PC-9 (cell line): ENCODE data around the gene CCDC43. TPM values are rescaled to one million over a fixed set of nuclear protein-coding genes. Genes with fewer than 3 reads are reported as not detected.

Experiments
- BruUV-seq: library from RNA; stranded (reverse); fragments of 400-500 nt; replicated peaks from 2 replicates; lab custom pipeline; 2021; lab: Mats Ljungman, UMichigan
- CTCF ChIA-PET: fragments of 300-600 bp; sonication (Branson Sonifier 250); formaldehyde crosslinking; loops from one replicate; lab custom pipeline; 2022; ENCODE audit warnings: antibody characterized with exemption; lab: Charles Lee
- POLR2A ChIA-PET: fragments of 300-600 bp; sonication (Branson Sonifier 250); formaldehyde crosslinking; loops from one replicate; lab custom pipeline; 2022; ENCODE audit warnings: antibody characterized with exemption; ENCODE audit not compliant: unreplicated experiment; lab: Charles Lee
- DNase-seq, 2 experiments: peaks; one replicate each; pipeline versions ENCODE4 v3.0.0 to v3.0.0-alpha.2; 2015 to 2022; ENCODE audit warnings: mixed read lengths in 1 of 2
- H2AFZ ChIP-seq: fragments of 200-600 bp; sonication (generic); 2 replicates; pipeline ENCODE4 v1.8.1; 2017; ENCODE audit warnings: antibody characterized with exemption
- H3F3A ChIP-seq: fragments of 200-600 bp; sonication (generic); 2 replicates; pipeline ENCODE4 v1.8.1; 2017; ENCODE audit warnings: antibody characterized with exemption, mild to moderate bottlenecking, low read depth; ENCODE audit not compliant: insufficient read depth
- H3K27ac ChIP-seq: fragments of 200-600 bp; sonication (generic); 2 replicates; pipeline ENCODE4 v1.6.1; 2016; ENCODE audit warnings: mixed run types
- H3K27me3 ChIP-seq: fragments of 200-600 bp; sonication (generic); 2 replicates; pipeline ENCODE4 v1.6.1; 2016; ENCODE audit warnings: low read depth, mixed run types; ENCODE audit not compliant: insufficient read depth
- H3K36me3 ChIP-seq: fragments of 200-600 bp; sonication (generic); 2 replicates; pipeline ENCODE4 v1.6.1; 2016; ENCODE audit warnings: low read depth, mixed run types
- H3K4me1 ChIP-seq: fragments of 200-600 bp; sonication (generic); replicated peaks from 2 replicates; pipeline ENCODE4 v1.6.1; 2016; ENCODE audit warnings: mixed run types; ENCODE audit not compliant: insufficient read depth
- H3K4me2 ChIP-seq: fragments of 200-600 bp; sonication (generic); 2 replicates; pipeline ENCODE4 v1.6.1; 2017; ENCODE audit warnings: mixed run types
- H3K4me3 ChIP-seq: fragments of 200-600 bp; sonication (generic); 2 replicates; pipeline ENCODE4 v1.6.1; 2016; ENCODE audit warnings: mixed run types
- H3K79me2 ChIP-seq: fragments of 200-600 bp; sonication (generic); 2 replicates; pipeline ENCODE4 v1.6.1; 2017; ENCODE audit warnings: low read depth, mixed run types
- H3K9me2 ChIP-seq: fragments of 200-600 bp; sonication (generic); 2 replicates; pipeline ENCODE4 v1.8.1; 2017; ENCODE audit warnings: mild to moderate bottlenecking; ENCODE audit not compliant: insufficient read depth
- H3K9me3 ChIP-seq: fragments of 200-600 bp; sonication (generic); 2 replicates; pipeline ENCODE4 v1.8.1; 2016; ENCODE audit warnings: low read depth; ENCODE audit not compliant: insufficient read depth
- H4K20me1 ChIP-seq: fragments of 200-600 bp; sonication (generic); 2 replicates; pipeline ENCODE4 v1.8.1; 2017; ENCODE audit not compliant: insufficient read depth
- CTCF ChIP-seq: fragments of 200-600 bp; sonication (generic); conservative IDR thresholded peaks from 2 replicates; pipeline ENCODE4 v1.6.1; 2017; ENCODE audit warnings: mixed run types, antibody characterized with exemption, mild to moderate bottlenecking, moderate library complexity
- EZH2 ChIP-seq: fragments of 200-600 bp; sonication (generic); IDR thresholded peaks from 2 replicates; pipeline ENCODE4 v1.8.0; 2017; ENCODE audit warnings: antibody characterized with exemption, low read depth
- intact Hi-C: fragments of 100-400 bp; cut with micrococcal nuclease; formaldehyde crosslinking; loops from one replicate; pipeline ENCODE4 v1.10.0; 2022; ENCODE audit not compliant: unreplicated experiment
- total RNA-seq: library from RNA; stranded (reverse); gene quantifications from 2 replicates; pipeline ENCODE4 v1.2.3, GENCODE V29; 2021

The CCDC43 gene
- total RNA-seq, 1 experiment from 2014 or later, result 19.9 TPM

- ChIA-PET CTCF (no interaction called here), POLR2A (no interaction called here)
- Histone ChIP-seq H3K4me3 (no peak overlapping the region), H3K9me2 (no peaks in the 10 kb centered on the region), H3K27me3 (no peaks in the 10 kb centered on the region), H4K20me1 (no peaks in the 10 kb centered on the region), H3K36me3 (no peaks in the 10 kb centered on the region), H3K9me3 (no peaks in the 10 kb centered on the region), H2AFZ (no peak overlapping the region), H3F3A (no peaks in the 10 kb centered on the region), H3K79me2 (no peaks in the 10 kb centered on the region), H3K4me2 (no peak overlapping the region), H3K27ac (no peak overlapping the region), H3K4me1 (no peaks in the 10 kb centered on the region)
- intact Hi-C loops, result loop anchor here (5.0 kb wide), 1 partner anchor 62 kb away; no protein-coding TSS in a partner anchor
- TF ChIP-seq CTCF, result no peak
- TF ChIP-seq EZH2, result no peak
- no peak for DNase-seq
- BruUV-seq, result no TSS peak
Measured at GRCh38 chr17:44633998-44634397, 55.6 kb downstream of the CCDC43 start.

GRCh38 chr17:44630703-44631102 is 58.9 kb downstream of the CCDC43 start:
- Histone ChIP-seq H3F3A (no peaks in the 10 kb centered on the region), H3K9me3 (no peaks in the 10 kb centered on the region), H3K27ac (no peak overlapping the region), H3K79me2 (no peaks in the 10 kb centered on the region), H3K9me2 (no peaks in the 10 kb centered on the region), H3K4me1 (no peaks in the 10 kb centered on the region), H3K36me3 (no peaks in the 10 kb centered on the region), H4K20me1 (no peaks in the 10 kb centered on the region), H3K27me3 (no peaks in the 10 kb centered on the region), H2AFZ (no peak overlapping the region), H3K4me2 (no peak overlapping the region), H3K4me3 (no peak overlapping the region)
- ChIA-PET CTCF (no interaction called here), POLR2A (no interaction called here)
- no peak for DNase-seq
- BruUV-seq, result no TSS peak
- TF ChIP-seq EZH2, result no peak
- intact Hi-C loops, result loop anchor here (5.0 kb wide), 1 partner anchor 58 kb away; no protein-coding TSS in a partner anchor

- no peaks in the 10 kb centered on the region for H4K20me1 ChIP-seq
- no peak overlapping the region for H3K27ac ChIP-seq
- no peaks in the 10 kb centered on the region for H3K36me3 ChIP-seq
- POLR2A ChIA-PET, result no interaction called here
- TF ChIP-seq EZH2, result no peak
- no peak overlapping the region for H3K4me2 ChIP-seq
- H3K4me3 ChIP-seq, result no peak overlapping the region
- no TSS peak for BruUV-seq
- no peaks in the 10 kb centered on the region for H3F3A ChIP-seq
- intact Hi-C loops, result no loop called here
- H3K9me3 ChIP-seq, result no peaks in the 10 kb centered on the region
- no peaks in the 10 kb centered on the region for H3K4me1 ChIP-seq
- no peaks in the 10 kb centered on the region for H3K79me2 ChIP-seq
- DNase-seq, result no peak
- H3K27me3 ChIP-seq, result no peaks in the 10 kb centered on the region
- CTCF ChIA-PET, result interaction anchor here (0.6 kb wide), 1 partner anchor 57 kb away, joined by 3 read pairs; no protein-coding TSS in a partner anchor
- no peaks in the 10 kb centered on the region for H3K9me2 ChIP-seq
- H2AFZ ChIP-seq, result no peak overlapping the region
Measured at GRCh38 chr17:44629314-44629713, 60.3 kb downstream of the CCDC43 start.

- DNase-seq, result no peak
- Histone ChIP-seq H3F3A (no peaks in the 10 kb centered on the region), H3K4me2 (no peak overlapping the region), H2AFZ (no peak overlapping the region), H3K4me1 (no peaks in the 10 kb centered on the region), H3K4me3 (no peak overlapping the region), H3K27me3 (no peaks in the 10 kb centered on the region), H4K20me1 (no peaks in the 10 kb centered on the region), H3K79me2 (no peaks in the 10 kb centered on the region), H3K36me3 (no peaks in the 10 kb centered on the region), H3K9me2 (no peaks in the 10 kb centered on the region), H3K9me3 (no peaks in the 10 kb centered on the region), H3K27ac (no peak overlapping the region)
- intact Hi-C loops, result no loop called here
- TF ChIP-seq CTCF, result no peak
- no peak for TF ChIP-seq EZH2
- no TSS peak for BruUV-seq
- ChIA-PET POLR2A (no interaction called here), CTCF (no interaction called here)
Measured at GRCh38 chr17:44628243-44629188, 61.1 kb downstream of the CCDC43 start.
